Breast epithelium (tissue), 3 donors: ENCODE data around the gene AGPAT3.

Experiments used
- POLR2A ChIP-seq: fragments of 450-650 bp; IDR thresholded peaks from one replicate; pipeline ENCODE4 v1.6.1; 2016; ENCODE audit warnings: antibody characterized with exemption, mild to moderate bottlenecking, moderate library complexity
- POLR2AphosphoS5 ChIP-seq, 3 donors: sonication (generic); formaldehyde crosslinking; IDR thresholded peaks; one replicate each; pipeline ENCODE4 v1.6.1; 2017; ENCODE audit warnings: antibody characterized with exemption in 3 of 3
- TF ChIP-seq, protein P1 (sequence below), 3 donors: fragments of 450-650 bp; IDR thresholded peaks; one replicate each; pipeline ENCODE4 v1.5.1; 2016 to 2017; ENCODE audit warnings: antibody characterized with exemption in 3 of 3, mild to moderate bottlenecking in 3 of 3, moderate library complexity in 3 of 3

DNA sequence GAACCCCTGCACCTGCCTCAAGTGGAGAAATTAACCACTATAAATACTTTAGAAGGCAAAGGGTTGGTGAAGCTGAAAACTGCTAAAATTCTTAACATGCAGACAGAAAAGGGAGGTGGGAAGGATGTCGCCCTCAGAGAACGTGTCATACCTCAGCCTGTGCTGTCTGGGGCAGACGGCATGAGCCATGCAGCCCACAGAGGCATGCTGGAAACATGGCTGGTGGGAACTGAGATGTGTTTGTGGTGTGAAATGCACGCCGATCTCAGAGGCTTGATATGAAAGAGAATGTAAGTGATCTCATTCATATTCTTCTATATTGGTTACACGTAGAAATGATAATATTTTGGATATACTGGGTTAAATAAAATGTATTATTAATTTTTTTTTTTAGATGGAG, 16.3 kb downstream of the AGPAT3 start:
- TF ChIP-seq, protein P1, sequence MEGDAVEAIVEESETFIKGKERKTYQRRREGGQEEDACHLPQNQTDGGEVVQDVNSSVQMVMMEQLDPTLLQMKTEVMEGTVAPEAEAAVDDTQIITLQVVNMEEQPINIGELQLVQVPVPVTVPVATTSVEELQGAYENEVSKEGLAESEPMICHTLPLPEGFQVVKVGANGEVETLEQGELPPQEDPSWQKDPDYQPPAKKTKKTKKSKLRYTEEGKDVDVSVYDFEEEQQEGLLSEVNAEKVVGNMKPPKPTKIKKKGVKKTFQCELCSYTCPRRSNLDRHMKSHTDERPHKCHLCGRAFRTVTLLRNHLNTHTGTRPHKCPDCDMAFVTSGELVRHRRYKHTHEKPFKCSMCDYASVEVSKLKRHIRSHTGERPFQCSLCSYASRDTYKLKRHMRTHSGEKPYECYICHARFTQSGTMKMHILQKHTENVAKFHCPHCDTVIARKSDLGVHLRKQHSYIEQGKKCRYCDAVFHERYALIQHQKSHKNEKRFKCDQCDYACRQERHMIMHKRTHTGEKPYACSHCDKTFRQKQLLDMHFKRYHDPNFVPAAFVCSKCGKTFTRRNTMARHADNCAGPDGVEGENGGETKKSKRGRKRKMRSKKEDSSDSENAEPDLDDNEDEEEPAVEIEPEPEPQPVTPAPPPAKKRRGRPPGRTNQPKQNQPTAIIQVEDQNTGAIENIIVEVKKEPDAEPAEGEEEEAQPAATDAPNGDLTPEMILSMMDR (IDR thresholded peaks at IDR 0.05) = no peak
- TF ChIP-seq POLR2AphosphoS5 (IDR thresholded peaks at IDR 0.05) (no peak), POLR2A (no peak)
